Measurements from ENCODE around the gene CAST.

The CAST gene

GRCh38 chr5:96716007-96716406, 53.8 kb downstream of the CAST start:
- no peak overlapping the region for H3K4me2 ChIP-seq (ENCODE audit: insufficient read depth, low read length)
- H3K27me3 ChIP-seq (ENCODE audit: insufficient read depth, low read length, poor library complexity): no peaks in the 10 kb centered on the region
- H3K36me3 ChIP-seq (ENCODE audit: insufficient read depth, low read length): no peaks in the 10 kb centered on the region
- H4K20me1 ChIP-seq (ENCODE audit: insufficient read depth, low read length): no peaks in the 10 kb centered on the region
- DNase-seq (no peak), ATAC-seq (ENCODE audit: insufficient read depth, low read depth) (no peak)
- no peak overlapping the region for H3K9ac ChIP-seq (ENCODE audit: low read depth, low read length)
- no peak overlapping the region for H3K4me3 ChIP-seq (ENCODE audit: low read depth in 1 of 2, low read length in 2 of 2)
- H3K9me3 ChIP-seq (ENCODE audit: insufficient read depth, low read length, severe bottlenecking): no peaks in the 10 kb centered on the region
- no peaks in the 10 kb centered on the region for H3K4me1 ChIP-seq (ENCODE audit: insufficient read depth, low read length)
- no peak for TF ChIP-seq CTCF (IDR thresholded peaks at IDR 0.05; ENCODE audit: borderline replicate concordance, extremely low read depth, low read length, poor library complexity, severe bottlenecking)
- no peak for TF ChIP-seq EZH2 (IDR thresholded peaks at IDR 0.05; ENCODE audit: borderline replicate concordance, low read depth, low read length, severe bottlenecking)
- H2AFZ ChIP-seq (ENCODE audit: low read depth, low read length): no peak overlapping the region
- H3K27ac ChIP-seq (ENCODE audit: low read length): no peak overlapping the region
- H3K79me2 ChIP-seq (ENCODE audit: insufficient read depth, low read length): no peaks in the 10 kb centered on the region

- Histone ChIP-seq H3K4me2 (ENCODE audit: insufficient read depth, low read length) (no peak overlapping the region), H3K27me3 (ENCODE audit: insufficient read depth, low read length, poor library complexity) (no peaks in the 10 kb centered on the region), H3K4me3 (ENCODE audit: low read depth in 1 of 2, low read length in 2 of 2) (no peak overlapping the region), H4K20me1 (ENCODE audit: insufficient read depth, low read length) (no peaks in the 10 kb centered on the region), H2AFZ (ENCODE audit: low read depth, low read length) (no peak overlapping the region), H3K9ac (ENCODE audit: low read depth, low read length) (no peak overlapping the region), H3K4me1 (ENCODE audit: insufficient read depth, low read length) (no peaks in the 10 kb centered on the region), H3K36me3 (ENCODE audit: insufficient read depth, low read length) (no peaks in the 10 kb centered on the region), H3K9me3 (ENCODE audit: insufficient read depth, low read length, severe bottlenecking) (no peaks in the 10 kb centered on the region), H3K27ac (ENCODE audit: low read length) (no peak overlapping the region), H3K79me2 (ENCODE audit: insufficient read depth, low read length) (no peaks in the 10 kb centered on the region)
- TF ChIP-seq CTCF (IDR thresholded peaks at IDR 0.05; ENCODE audit: borderline replicate concordance, extremely low read depth, low read length, poor library complexity, severe bottlenecking): no peak
- no peak for TF ChIP-seq EZH2 (IDR thresholded peaks at IDR 0.05; ENCODE audit: borderline replicate concordance, low read depth, low read length, severe bottlenecking)
- DNase-seq (no peak), ATAC-seq (ENCODE audit: insufficient read depth, low read depth) (no peak)
Observed at GRCh38 chr5:96716716-96717115, 54.5 kb downstream of the CAST start.

GRCh38 chr5:96717874-96718273, 55.7 kb downstream of the CAST start:
- Histone ChIP-seq H3K4me2 (ENCODE audit: insufficient read depth, low read length) (no peak overlapping the region), H3K27ac (ENCODE audit: low read length) (no peak overlapping the region), H3K27me3 (ENCODE audit: insufficient read depth, low read length, poor library complexity) (no peaks in the 10 kb centered on the region), H3K4me3 (ENCODE audit: low read depth in 1 of 2, low read length in 2 of 2) (no peak overlapping the region), H2AFZ (ENCODE audit: low read depth, low read length) (no peak overlapping the region), H3K9me3 (ENCODE audit: insufficient read depth, low read length, severe bottlenecking) (no peaks in the 10 kb centered on the region), H3K4me1 (ENCODE audit: insufficient read depth, low read length) (no peaks in the 10 kb centered on the region), H3K79me2 (ENCODE audit: insufficient read depth, low read length) (no peaks in the 10 kb centered on the region), H3K36me3 (ENCODE audit: insufficient read depth, low read length) (no peaks in the 10 kb centered on the region), H4K20me1 (ENCODE audit: insufficient read depth, low read length) (no peaks in the 10 kb centered on the region), H3K9ac (ENCODE audit: low read depth, low read length) (no peak overlapping the region)
- no peak for TF ChIP-seq CTCF (IDR thresholded peaks at IDR 0.05; ENCODE audit: borderline replicate concordance, extremely low read depth, low read length, poor library complexity, severe bottlenecking)
- no peak for TF ChIP-seq EZH2 (IDR thresholded peaks at IDR 0.05; ENCODE audit: borderline replicate concordance, low read depth, low read length, severe bottlenecking)
- DNase-seq (no peak), ATAC-seq (ENCODE audit: insufficient read depth, low read depth) (no peak)

- H3K36me3 ChIP-seq (ENCODE audit: insufficient read depth, low read length): no peaks in the 10 kb centered on the region
- no peak overlapping the region for H3K9ac ChIP-seq (ENCODE audit: low read depth, low read length)
- no peak overlapping the region for H3K27ac ChIP-seq (ENCODE audit: low read length)
- H3K4me2 ChIP-seq (ENCODE audit: insufficient read depth, low read length): no peak overlapping the region
- H4K20me1 ChIP-seq (ENCODE audit: insufficient read depth, low read length): no peaks in the 10 kb centered on the region
- TF ChIP-seq CTCF (IDR thresholded peaks at IDR 0.05; ENCODE audit: borderline replicate concordance, extremely low read depth, low read length, poor library complexity, severe bottlenecking) (no peak), EZH2 (IDR thresholded peaks at IDR 0.05; ENCODE audit: borderline replicate concordance, low read depth, low read length, severe bottlenecking) (no peak)
- ATAC-seq (ENCODE audit: insufficient read depth, low read depth) (no peak), DNase-seq (no peak)
- H3K79me2 ChIP-seq (ENCODE audit: insufficient read depth, low read length): no peaks in the 10 kb centered on the region
- no peaks in the 10 kb centered on the region for H3K9me3 ChIP-seq (ENCODE audit: insufficient read depth, low read length, severe bottlenecking)
- H3K27me3 ChIP-seq (ENCODE audit: insufficient read depth, low read length, poor library complexity): no peaks in the 10 kb centered on the region
- no peak overlapping the region for H3K4me3 ChIP-seq (ENCODE audit: low read depth in 1 of 2, low read length in 2 of 2)
- no peak overlapping the region for H2AFZ ChIP-seq (ENCODE audit: low read depth, low read length)
- no peaks in the 10 kb centered on the region for H3K4me1 ChIP-seq (ENCODE audit: insufficient read depth, low read length)
Observed at GRCh38 chr5:96718635-96719077, 56.5 kb downstream of the CAST start.

Data from DND-41 (cell line).